GM19468 (cell line): ENCODE results near the gene EPB41L4A.
A peak's percentile ranks its signal among the peaks of the same experiment; 100 is the strongest.
"Not testable (repeated sequence)": the region's sequence is repeated elsewhere in the genome, so short reads cannot be mapped to it uniquely, and the experiment has no call there.

Experiments used
- ATAC-seq: cut with Tn5 transposase; IDR thresholded peaks from one replicate; pipeline ENCODE4 v1.9.1; 2021; ENCODE audit warnings: mild to moderate bottlenecking, moderate library complexity, moderate number of reproducible peaks; ENCODE audit not compliant: unreplicated experiment; ENCODE audit errors: extremely low read depth

EPB41L4A gene

DNA sequence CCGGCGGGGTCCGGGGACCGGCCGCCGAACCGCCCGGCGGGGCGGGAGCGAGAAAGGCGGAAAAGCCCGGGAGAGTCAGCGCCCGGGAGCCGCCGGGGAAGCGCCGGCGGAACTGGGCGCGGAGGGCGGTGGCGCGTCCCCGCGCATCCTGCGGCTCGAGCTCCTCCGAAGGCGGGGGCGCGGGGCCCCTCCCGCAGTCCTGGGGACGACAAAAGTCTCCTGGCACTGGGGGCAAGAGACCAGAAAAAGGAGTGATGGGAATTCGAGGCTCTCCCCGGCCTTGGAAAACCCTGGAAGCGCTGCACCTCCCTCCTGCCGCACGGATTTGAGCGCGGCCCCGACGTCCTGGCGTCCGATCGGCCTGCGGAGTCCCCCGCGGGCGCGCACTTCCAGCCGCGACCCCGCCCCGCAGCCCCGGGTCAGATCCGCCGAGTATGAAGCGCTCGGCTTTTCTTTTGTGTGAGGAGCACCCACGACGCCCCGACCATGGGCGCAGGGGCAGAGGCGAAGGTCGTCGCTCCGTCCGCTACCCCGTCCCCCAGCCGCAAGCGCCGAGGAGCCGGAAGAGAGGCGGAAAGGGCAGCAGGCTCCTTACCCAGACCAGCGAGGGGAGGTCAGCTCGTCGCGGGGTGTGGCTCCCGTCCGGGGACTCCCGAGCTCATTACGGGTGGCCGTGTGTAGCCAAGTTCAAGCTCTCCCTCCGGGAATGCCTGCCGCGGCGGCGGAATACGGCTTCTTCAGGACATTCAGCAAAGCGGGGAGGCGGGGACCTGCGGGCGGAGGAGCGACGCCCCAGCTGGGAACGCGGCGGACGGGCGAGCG, at the start of gene EPB41L4A:
Gene EPB41L4A (minus strand): TSS at position 114 of the 822 bp plus-strand sequence. CDS start 238 bp downstream, outside the sequence.
- peak; percentile 8 for ATAC-seq

- ATAC-seq, result no peak
These were observed 48.4 kb upstream of the EPB41L4A start for GRCh38 chr5:112467485-112467884.

- ATAC-seq, result not testable (repeated sequence)
These were observed 47.2 kb upstream of the EPB41L4A start for GRCh38 chr5:112466261-112466660.

DNA sequence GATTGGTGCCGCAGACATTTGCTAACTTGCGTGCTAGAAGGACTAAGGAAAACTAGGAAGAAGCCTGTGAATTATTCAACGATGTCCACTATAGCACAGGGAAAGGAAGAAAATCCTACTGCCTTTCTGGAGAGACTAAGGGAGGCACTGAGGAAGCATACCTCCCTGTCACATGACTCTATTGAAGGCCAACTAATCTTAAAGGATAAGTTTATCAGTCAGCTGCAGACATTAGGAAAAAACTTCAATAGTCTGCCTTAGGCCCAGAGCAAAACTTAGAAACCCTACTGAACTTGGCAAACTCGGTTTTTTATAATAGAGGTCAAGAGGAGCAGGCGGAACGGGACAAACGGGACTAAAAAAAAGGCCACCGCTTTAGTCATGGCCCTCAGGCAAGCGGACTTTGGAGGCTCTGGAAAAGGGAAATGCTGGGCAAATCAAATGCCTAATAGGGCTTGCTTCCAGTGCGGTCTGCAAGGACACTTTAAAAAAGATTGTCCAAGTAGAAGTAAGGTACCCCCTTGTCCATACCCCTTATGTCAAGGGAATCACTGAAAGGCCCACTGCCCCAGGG, 28.2 kb upstream of the EPB41L4A start:
- not testable (repeated sequence) for ATAC-seq

DNA sequence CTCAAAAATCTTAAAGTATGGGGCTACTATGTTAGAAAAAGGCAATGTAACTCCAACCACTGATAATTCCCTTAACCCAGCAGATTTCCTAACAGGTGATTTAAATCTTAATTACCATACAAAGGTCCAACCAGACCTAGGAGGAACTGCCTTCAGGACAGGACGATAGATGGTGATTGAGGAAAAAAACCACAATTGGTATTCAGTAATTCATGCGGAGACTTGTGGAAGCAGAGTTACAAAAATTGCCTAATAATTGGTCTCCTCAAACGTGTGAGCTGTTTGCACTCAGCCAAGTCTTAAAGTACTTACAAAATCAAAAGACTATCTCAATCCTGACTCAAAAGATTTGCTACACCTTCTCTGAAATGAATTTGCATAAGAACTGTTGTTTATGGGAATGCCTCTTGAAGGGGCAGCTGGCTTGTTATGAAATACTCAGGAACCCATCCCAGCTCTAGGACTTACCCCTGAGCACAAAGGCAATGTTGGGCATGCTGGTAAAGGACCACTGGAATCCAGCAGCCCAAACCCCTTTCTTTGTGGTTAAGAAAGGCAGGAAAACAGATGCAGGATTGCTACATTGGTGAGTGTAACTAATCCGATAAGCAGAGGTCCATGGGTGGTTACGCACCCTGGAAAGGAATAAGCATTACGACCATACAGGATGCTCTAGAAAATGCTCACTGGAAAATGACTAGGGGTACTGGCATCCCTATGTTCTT, 26.7 kb upstream of the EPB41L4A start:
- ATAC-seq, result no peak

DNA sequence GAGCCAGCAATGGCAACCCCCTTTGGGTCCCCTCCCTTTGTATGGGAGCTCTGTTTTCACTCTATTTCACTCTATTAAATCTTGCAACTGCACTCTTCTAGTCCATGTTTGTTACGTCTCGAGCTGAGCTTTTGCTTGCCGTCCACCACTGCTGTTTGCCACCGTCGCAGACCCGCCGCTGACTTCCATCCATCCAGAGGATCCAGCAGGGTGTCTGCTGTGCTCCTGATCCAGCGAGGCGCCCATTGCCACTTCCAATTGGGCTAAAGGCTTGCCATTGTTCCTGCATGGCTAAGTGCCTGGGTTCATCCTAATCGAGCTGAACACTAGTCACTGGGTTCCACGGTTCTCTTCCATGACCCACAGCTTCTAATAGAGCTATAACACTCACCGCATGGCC, 24.9 kb upstream of the EPB41L4A start:
- not testable (repeated sequence) for ATAC-seq

- ATAC-seq, result no peak
These were observed 21.0 kb upstream of the EPB41L4A start for GRCh38 chr5:112440031-112440430.

GRCh38 chr5:112436144-112436543, 17.1 kb upstream of the EPB41L4A start:
- no peak for ATAC-seq

DNA sequence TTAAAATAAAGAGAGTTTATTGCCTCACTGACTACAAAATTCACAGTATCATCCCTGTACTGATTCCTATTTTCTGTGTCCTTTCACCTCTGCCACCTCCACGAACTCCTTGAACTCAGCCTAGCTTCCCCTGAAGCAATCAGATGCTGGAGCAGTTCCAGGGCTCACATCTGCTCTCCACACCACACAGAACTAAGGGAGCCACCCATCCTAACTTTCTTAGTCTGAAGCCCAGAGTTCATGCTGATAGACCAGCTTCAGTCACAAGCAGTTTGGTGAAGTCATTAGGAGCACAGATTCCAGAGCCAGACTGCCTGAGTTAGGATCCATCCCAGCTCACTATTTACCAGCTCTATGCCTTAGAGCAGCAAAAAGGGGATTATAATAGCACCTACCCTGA, 15.6 kb upstream of the EPB41L4A start:
- no peak for ATAC-seq

GRCh38 chr5:112426202-112426601, 7.1 kb upstream of the EPB41L4A start:
- not testable (repeated sequence) for ATAC-seq

- ATAC-seq, result peak; percentile 71
These were observed 1.1 kb upstream of the EPB41L4A start for GRCh38 chr5:112419986-112420864.

- no peak for ATAC-seq
These were observed 366 bp downstream of the EPB41L4A start for GRCh38 chr5:112418659-112419163.

- no peak for ATAC-seq
These were observed 982 bp downstream of the EPB41L4A start for GRCh38 chr5:112417931-112418658.

DNA sequence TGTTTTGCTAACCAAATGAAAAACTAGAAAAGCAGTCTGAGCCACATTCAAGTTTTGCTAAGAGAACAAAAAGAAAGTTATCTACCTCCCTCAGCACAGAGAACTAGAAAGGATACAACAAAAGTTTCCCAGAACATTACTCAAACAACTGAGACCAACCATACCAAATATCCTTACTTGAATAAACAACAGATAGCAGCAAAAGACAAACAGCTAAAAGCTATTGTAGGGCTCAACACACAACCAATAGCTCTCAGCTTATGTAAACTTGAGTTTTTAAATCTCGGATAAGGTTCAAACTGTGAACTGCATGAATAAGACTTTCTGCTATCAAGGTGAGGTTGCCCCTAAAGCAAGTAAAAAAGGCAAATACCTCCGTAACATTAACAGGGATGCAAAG, 3.5 kb downstream of the EPB41L4A start:
- ATAC-seq, result no peak

DNA sequence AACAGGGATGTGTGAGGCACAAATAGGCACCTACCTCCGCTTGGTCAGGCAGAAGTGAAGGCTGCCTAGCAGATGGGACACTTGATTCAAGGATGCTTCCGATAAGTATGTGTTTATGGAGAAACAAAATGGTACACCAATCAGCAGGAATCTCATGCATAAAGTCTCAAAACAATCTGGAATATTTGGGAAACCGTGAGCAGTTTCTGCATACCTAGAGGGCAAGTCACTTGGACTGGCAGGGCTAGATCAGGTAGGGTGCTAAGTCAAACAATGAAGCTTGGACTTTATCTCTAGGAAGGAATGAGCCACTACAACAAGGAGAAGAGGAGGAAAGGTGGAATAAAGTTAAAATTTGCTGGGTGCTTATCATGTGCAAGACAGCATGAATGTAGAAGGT, 5.5 kb downstream of the EPB41L4A start:
- no peak for ATAC-seq

DNA sequence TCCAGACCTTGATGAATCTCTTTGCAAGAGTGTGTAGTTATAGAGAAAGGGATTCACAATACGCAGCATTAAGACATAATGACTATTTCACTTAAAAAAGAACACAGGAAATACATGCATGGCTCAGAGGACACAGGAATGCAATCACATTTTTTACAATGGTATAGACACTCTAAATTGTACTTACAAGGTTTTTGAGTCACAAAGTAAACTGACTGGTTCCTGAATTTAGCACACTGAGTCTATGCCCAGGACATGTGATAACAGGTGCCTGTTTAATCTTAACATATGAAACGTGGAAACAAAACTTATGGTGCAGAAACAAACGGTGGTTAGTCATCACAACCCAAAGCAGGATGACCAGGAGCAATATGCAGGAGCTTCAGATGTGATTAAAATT, 6.7 kb downstream of the EPB41L4A start:
- no peak for ATAC-seq

GRCh38 chr5:112411903-112412302, 7.2 kb downstream of the EPB41L4A start:
- no peak for ATAC-seq

DNA sequence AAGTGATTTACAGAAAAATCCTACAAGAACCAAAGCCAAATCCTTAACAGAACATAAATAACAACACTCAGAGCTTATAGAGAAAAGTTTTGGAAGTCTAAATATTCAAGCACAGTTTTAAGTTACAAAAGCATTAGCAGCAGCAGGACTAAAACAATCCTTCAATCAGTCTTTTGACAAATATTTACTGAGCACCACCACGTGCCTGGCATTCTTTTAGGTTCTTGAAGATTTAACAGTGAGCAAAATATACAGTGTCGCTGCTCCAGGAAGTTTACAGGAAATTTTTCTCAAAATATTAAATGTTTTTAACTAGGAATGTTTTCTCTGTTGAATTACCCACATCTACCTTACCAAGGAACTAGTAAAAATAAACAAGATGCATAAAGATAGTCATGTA, 11.4 kb downstream of the EPB41L4A start:
- no peak for ATAC-seq

DNA sequence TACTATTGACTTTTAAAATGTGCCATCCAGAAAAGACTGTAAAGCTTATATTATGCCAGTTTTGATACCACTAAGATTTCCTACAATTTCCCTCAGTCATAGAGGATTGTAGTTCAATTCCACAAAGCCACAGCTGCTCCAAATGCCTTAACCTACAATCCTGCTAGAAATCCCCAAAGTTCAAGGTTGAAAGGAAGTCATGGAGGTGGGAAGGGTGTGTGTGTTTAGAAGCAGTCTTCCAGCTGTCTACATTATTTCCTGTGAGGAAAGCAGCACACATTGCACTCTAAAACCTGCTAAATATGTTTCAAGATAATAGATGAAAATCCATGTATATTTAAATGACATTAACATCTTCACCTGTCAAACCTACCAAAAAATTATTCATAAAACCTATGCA, 11.8 kb downstream of the EPB41L4A start:
- no peak for ATAC-seq
